Thyroid gland (tissue), 4 donors: ENCODE results near the gene PGS1.

Experiments used
- POLR2A ChIP-seq, 2 donors: fragments of 450-650 bp; IDR thresholded peaks; one replicate each; pipeline ENCODE4 v1.6.1; 2017; ENCODE audit warnings: antibody characterized with exemption in 2 of 2, mild to moderate bottlenecking in 2 of 2, moderate library complexity in 1 of 2
- TF ChIP-seq, protein P1 (sequence below), 6 experiments: fragments of 200-600 bp in 3 of 6; fragments of 450-650 bp in 3 of 6; sonication (generic) in 3 of 6; IDR thresholded peaks; one replicate each; pipeline ENCODE4 v1.5.1; 2016 to 2019; ENCODE audit warnings: antibody characterized with exemption in 6 of 6, mild to moderate bottlenecking in 2 of 6, inconsistent platforms in 1 of 6, moderate library complexity in 1 of 6

DNA sequence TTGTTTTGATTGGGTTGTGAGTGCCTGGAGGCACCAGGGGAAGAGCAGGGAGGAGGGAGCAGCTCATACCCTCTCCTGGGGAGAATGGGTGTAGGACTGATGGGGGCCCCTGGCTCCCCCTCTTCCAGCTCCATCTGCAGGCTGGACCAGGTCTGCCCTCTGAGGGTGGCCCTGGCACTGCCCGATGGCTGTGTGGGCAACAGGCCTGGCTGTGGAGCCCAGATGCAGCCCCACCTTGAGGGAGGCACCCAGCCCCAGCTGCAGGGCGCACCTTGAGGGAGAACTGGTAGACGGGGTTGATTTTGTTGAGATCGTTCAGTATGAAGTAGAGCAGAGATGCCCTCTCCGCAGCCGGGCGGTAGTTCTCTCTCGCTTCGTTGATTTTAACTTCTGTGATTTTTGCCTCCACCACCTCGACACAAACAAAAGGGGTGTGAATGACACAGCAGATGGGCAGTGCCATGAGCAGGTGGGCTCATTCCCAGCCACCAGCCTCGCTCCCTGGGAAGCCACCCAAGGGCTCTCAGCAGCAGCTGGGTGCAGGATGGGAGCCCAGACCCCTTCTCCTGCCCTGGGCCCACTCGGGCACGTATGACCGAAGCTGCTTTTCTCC is 71.6 kb downstream of the PGS1 start:
- TF ChIP-seq POLR2A (IDR thresholded peaks at IDR 0.05): no peak
- TF ChIP-seq, protein P1, sequence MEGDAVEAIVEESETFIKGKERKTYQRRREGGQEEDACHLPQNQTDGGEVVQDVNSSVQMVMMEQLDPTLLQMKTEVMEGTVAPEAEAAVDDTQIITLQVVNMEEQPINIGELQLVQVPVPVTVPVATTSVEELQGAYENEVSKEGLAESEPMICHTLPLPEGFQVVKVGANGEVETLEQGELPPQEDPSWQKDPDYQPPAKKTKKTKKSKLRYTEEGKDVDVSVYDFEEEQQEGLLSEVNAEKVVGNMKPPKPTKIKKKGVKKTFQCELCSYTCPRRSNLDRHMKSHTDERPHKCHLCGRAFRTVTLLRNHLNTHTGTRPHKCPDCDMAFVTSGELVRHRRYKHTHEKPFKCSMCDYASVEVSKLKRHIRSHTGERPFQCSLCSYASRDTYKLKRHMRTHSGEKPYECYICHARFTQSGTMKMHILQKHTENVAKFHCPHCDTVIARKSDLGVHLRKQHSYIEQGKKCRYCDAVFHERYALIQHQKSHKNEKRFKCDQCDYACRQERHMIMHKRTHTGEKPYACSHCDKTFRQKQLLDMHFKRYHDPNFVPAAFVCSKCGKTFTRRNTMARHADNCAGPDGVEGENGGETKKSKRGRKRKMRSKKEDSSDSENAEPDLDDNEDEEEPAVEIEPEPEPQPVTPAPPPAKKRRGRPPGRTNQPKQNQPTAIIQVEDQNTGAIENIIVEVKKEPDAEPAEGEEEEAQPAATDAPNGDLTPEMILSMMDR (IDR thresholded peaks at IDR 0.05): no peak
